Suppressor macrophage (primary cell): ENCODE measurements around the gene ASTL.

ENCODE experiments used
- DNase-seq, 4 experiments: peaks; one replicate each; pipeline ENCODE4 v3.0.0-alpha.2; 2020 to 2022

ASTL gene

GRCh38 chr2:96129528-96130120, 8.7 kb downstream of the ASTL start:
- DNase-seq: no peak

DNA sequence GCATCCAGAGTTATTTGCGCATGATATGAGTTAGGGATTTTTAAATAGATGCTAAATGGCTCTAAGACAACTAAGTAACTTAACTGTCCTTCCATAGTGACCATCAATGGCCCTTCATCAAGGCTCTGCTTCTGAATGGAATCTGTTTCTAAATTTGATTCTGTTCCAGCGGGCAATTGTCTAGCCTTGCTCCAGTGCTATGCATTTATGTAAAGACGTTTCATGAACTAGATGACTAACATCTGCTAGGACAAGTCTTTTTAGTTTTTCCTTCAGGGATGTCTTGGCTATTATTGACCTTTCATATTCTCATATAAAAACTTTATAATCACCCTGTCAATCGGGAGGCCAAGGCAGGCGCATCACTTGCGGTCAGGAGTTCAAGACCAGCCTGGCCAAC, 9.8 kb downstream of the ASTL start:
- no peak for DNase-seq

DNA sequence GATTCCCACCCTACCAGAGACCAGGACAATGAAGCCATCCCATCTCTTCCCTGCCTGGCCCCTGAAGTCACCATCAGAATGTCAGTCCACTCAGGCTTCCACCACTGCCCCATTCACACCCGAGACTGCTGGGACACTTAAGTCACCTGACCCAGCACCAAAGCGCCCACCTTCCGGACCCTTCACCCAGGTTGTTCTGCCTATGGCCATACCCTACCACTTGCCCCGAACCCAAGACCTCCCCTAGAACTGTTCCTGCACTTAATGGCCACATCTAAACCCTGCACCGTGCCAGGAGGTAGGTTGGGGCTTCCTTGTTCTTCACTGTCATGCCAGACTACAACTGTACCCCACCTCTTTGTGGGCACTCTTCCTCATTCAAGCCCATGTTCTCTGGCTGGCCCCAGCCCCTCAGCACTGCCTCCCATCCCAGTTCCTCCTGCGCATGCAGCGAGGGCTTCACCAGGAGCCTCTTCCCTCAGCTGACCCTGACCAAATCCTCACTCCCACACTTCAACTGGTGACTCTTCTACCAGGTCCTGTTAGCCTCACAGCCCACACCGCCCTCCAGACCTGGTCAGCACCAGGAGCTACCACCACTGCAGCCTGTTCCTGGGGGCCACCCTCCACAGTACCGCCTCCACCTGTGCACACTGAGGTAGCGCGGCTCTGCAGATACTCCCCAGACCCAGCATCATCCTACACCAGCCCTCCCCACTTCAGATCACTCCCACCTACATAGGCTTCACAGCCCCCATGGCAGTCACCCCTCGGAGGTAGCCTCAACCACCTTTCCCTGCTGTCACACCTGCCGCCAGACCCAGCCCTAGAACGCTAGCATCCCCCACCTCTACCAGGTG, 13.7 kb downstream of the ASTL start:
- DNase-seq: peak; percentile 46 to 82 (median 76)

DNA sequence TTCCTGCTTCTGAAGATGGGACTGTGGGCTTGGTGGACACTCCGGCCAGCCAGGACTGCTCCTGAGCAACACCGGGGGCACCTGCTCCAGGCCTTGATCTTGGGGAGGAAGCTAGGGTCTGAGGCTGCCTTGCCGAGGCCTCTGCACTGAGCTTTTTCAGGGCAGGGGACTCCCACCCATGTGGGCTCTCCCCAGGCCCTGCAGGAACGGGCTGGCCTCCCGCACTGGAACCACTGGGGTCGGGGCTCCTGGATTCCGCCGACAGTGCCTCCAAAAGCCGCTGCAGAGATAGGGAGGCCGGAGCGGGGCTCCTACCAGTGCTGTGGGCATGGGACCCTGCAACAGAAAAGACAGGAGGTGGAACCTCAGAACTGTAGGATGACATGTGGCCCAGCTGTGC, 14.4 kb downstream of the ASTL start:
- DNase-seq: no peak

GRCh38 chr2:96123290-96123689, 15.0 kb downstream of the ASTL start:
- no peak for DNase-seq

DNA sequence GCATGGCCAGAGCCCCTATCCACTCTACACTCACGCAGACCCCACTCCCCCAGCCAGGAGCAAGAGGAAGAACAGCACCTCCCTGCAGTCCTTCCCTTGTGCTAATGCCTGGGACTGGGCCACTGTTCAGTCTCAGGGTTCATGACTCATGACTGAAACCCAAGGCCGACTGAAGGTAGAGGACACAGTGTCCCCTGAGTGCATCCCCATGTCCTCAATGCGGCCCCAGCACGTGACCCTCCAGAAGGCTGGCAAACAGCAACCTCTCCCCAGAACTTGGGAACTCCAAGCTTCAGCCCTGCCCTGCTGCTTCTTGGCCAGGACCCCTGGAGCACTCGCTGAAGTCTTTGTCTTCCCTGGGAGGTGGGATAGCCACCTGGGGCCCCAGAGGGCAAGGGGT, 15.9 kb downstream of the ASTL start:
- DNase-seq: no peak

- DNase-seq: no peak
These were observed 16.9 kb downstream of the ASTL start for GRCh38 chr2:96121414-96121813.

DNA sequence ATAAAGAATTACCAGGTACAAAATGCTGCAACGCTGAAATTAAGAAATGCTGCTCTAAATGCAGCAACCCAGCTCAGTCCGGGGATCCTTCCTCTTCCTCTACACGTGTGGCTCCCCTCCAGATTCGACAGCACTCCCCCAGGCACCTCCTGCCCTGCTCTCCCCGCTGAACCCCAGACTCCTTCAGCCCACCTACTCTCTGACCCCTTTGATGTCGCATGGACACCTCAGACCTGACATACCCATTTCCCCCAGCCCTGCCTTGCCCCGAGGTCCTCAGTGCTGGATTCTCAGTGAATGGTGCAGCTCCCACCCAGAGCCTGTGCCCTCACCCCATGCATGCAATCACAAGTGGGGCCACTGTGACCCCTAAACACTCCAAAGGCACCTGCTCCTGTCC, 17.3 kb downstream of the ASTL start:
- DNase-seq: peak in 2 of 4 experiments; percentile 42 to 43

GRCh38 chr2:96120091-96120720, 18.1 kb downstream of the ASTL start:
- peak; percentile 74 to 89 (median 84) for DNase-seq

- DNase-seq: no peak
These were observed 18.9 kb downstream of the ASTL start for GRCh38 chr2:96119389-96119751.

GRCh38 chr2:96118698-96119388, 19.5 kb downstream of the ASTL start:
- no peak for DNase-seq

DNA sequence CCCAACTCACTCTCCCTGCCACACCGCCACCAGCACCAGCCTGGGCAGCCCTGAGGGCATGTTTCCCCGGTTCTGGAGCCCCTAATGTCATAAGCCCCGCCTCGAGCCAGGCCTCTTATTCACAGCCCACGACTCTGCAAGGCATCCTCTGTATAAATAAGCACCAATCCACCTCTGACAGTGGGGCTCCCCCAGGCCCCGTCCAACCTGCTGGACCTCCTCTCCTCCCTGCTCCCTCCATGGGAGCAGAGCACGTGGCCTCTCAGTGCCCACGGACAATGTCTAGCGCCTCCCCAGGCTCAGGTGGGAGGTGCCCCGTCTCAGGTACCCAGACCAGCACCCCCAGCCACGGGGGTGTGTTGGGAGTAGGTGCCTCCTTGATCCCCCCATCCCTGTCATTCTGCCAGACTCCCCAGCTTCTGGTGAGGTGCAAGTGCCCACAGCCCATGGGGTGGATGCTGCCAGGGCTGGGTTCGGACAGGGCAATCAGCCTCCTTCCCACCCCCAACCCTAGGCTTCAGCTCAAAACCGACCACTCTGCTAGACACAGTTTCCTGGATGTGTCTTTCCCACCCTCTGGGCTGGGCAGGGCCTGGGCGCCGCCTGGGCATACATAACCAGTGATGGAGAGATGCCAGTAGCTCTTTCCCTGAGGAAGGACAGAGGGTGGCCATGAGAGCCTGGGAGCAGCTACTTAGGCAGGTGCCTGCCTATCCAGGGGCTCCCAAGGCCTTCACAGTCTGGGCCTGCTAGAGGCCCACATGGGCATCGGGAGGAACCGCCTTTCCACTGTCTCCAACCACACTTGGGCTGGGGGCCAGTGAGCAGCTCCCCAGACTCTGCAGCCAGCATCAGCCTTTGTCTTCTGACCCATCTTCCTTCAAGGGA, 20.4 kb downstream of the ASTL start:
- no peak for DNase-seq

DNA sequence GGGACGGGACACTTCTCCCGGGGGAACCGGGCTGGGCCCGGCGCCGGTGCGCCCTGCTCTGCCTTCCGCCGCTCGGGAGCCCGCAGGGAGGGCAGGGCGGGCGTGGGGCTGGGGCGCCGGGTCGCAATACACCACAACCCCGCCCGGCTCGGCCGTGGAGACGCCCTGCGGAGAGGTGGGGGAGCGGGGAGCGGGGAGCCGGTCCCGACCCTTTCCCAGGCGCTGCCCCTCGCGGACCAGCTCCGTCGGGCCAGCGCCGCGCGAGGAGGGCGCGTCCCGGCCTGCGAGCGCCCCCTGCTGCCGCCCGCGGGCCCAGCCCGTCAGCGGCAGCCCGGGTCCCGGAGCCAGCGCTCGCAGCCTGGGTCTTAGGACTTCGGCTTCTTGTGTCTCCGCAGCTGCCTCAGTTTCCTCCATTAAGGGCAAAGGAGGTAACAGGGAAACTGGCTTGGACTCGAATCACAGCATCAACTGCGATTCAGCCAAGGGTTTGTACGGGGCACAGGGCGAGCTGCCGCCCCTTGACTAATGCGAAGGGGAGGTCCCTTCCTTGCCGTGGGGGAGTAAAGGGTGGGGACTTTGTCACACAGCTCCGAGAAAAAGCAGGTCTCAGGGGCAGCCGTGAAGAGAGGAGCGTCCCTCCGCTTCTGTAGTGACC, 21.3 kb downstream of the ASTL start:
- DNase-seq: peak; percentile 74 to 92 (median 86)

DNA sequence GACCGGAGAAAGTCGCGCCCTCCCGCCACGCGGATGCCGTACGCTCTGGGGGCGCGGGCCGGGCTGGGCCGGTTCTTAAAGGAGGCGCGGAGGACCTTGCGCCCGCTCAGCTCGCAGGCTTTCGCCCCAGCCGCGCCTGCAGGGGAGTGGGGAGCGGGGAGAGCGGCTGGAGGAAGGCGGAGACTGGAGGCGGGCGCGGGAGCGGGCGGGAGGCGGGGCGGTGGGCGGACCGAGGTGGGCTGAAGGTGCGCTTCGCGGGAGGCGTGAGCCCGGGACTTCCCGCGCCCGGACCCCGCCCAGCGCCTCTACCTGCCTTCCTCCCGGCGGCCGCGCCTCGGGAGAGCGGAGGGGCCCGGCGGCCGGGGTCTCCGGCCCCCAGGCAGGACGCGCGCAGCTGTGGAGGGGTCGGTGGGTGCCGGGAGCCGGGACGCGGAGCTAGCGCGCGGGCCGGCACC, 21.9 kb downstream of the ASTL start, which contains the start of gene ADRA2B:
TSS of gene ADRA2B (minus strand) at position 148 of the 455 bp plus-strand sequence. CDS start 422 bp downstream, outside the sequence.
- peak in 3 of 4 experiments; percentile 41 to 72 (median 72) for DNase-seq

DNA sequence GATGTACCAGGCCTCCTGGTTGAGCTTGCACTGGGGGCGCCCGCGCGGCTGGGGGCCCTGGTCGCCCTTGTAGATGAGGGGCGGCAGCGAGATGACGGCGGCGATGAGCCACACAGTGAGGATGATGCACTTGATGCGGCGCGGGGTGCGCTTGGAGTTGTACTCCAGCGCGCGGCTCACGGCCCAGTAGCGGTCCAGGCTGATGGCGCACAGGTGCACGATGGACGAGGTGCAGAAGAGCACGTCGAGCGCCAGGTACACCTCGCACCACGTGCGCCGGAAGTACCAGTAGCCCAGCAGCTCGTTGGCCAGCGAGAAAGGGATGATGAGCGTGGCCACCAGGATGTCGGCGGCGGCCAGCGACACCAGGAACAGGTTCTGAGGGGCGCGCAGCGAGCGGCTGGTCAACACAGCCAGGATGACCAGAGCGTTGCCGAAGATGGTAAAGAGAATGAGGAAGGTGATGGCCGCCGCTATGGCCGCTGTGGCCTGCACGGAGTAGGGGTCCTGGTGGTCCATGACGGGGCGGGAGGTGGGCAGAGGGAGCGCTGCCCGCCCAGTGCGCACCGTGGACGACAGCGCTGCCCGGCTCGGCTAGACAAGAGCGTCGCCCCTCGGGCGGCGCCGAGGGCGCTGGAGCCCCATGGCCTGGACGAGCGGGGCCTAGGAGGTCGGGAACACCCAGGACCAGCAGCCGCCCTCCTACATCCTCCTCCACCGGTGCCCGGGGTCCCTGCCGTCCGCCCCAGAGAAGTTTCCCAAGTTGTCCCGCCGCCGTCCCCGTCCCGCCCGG, 22.5 kb downstream of the ASTL start:
- DNase-seq: no peak

- no peak for DNase-seq
These were observed 23.3 kb downstream of the ASTL start for GRCh38 chr2:96114903-96115581.

DNA sequence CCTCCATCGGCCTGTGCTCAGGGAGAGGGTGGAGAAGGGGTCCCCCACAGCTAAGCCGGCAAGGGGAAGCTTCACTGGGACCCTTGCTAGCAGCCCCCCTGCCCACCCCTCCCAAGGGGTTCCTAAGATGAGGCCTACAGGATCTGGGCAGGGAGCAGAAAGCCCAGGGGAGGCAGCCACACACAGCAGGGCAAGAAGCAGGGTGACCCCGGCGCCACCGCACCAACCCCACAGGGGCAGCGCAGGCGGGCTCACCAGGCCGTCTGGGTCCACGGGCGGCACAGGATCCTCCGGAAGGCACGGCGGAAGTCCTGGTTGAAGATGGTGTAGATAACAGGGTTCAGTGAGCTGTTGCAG, 23.8 kb downstream of the ASTL start:
- DNase-seq: no peak

DNA sequence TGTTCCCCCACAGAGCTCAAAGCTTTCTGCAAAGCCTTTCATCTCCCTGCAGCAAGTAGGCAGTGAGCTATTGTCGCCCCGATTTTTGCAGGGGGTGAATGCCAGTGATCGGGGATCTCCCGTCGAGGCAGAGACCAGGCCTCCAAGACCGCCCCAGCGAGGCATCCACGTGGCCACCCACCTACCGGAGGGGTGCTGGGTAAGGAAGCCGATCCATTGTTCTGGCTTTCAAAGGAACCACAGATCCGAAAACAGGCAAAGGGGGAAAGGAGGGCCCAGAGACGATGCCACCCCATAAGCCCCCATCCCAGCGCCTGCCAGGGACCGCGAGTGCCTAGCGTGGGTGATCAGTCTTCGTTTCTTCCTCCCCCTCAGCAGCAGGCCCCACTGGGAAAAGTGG, 24.4 kb downstream of the ASTL start:
- no peak for DNase-seq

GRCh38 chr2:96113367-96113677, 25.0 kb downstream of the ASTL start:
- no peak for DNase-seq
